22Rv1 (cell line): ENCODE measurements around the gene HPSE2.

Source experiments
- ZFX ChIP-seq: fragments of 450-650 bp; IDR thresholded peaks from 2 replicates; pipeline ENCODE4 v1.6.1; 2017; ENCODE audit warnings: antibody characterized with exemption, borderline replicate concordance
- TF ChIP-seq, protein P1 (sequence below): fragments of 450-650 bp; IDR thresholded peaks from 2 replicates; pipeline ENCODE4 v1.5.1; 2017; ENCODE audit warnings: mild to moderate bottlenecking

GRCh38 chr10:98800263-98800662 lies 435.4 kb downstream of the HPSE2 start:
- TF ChIP-seq, protein P1, sequence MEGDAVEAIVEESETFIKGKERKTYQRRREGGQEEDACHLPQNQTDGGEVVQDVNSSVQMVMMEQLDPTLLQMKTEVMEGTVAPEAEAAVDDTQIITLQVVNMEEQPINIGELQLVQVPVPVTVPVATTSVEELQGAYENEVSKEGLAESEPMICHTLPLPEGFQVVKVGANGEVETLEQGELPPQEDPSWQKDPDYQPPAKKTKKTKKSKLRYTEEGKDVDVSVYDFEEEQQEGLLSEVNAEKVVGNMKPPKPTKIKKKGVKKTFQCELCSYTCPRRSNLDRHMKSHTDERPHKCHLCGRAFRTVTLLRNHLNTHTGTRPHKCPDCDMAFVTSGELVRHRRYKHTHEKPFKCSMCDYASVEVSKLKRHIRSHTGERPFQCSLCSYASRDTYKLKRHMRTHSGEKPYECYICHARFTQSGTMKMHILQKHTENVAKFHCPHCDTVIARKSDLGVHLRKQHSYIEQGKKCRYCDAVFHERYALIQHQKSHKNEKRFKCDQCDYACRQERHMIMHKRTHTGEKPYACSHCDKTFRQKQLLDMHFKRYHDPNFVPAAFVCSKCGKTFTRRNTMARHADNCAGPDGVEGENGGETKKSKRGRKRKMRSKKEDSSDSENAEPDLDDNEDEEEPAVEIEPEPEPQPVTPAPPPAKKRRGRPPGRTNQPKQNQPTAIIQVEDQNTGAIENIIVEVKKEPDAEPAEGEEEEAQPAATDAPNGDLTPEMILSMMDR, result no peak
- TF ChIP-seq ZFX, result no peak
